Peyer's patch (tissue), 4 donors: Measurements from ENCODE around the gene MT1A.

Experiments used
- POLR2A ChIP-seq, 2 donors: fragments of 450-650 bp; IDR thresholded peaks; one replicate each; pipeline ENCODE4 v1.5.1; 2017; ENCODE audit warnings: antibody characterized with exemption in 2 of 2, mild to moderate bottlenecking in 2 of 2, moderate library complexity in 2 of 2
- TF ChIP-seq, protein P1 (sequence below), 6 experiments: fragments of 450-650 bp in 4 of 6; fragments of 200-600 bp in 2 of 6; sonication (generic) in 1 of 6; IDR thresholded peaks; one replicate each; pipeline ENCODE4 v1.5.1; 2017 to 2019; ENCODE audit warnings: antibody characterized with exemption in 6 of 6, mild to moderate bottlenecking in 3 of 6, moderate library complexity in 1 of 6

DNA sequence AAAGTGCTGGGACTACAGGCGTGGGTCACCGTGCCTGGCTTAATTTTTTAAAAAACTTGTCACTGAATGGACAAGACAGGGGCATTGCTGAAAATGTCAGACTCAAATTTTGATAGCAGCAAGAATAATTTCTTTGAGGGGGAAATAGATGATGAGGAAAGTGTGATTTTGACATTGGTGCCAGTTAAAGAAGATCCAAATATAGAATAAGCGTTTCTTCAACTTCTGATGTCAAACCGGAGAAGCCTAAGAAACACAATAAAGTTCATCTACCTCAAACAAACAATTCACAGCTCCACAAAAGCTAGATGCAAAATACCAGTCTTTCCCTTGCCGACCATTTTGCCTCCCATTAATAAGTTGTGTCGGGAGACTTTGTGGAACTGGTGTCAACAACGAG is 48.3 kb downstream of the MT1A start:
- TF ChIP-seq POLR2A (IDR thresholded peaks at IDR 0.05): no peak
- TF ChIP-seq, protein P1, sequence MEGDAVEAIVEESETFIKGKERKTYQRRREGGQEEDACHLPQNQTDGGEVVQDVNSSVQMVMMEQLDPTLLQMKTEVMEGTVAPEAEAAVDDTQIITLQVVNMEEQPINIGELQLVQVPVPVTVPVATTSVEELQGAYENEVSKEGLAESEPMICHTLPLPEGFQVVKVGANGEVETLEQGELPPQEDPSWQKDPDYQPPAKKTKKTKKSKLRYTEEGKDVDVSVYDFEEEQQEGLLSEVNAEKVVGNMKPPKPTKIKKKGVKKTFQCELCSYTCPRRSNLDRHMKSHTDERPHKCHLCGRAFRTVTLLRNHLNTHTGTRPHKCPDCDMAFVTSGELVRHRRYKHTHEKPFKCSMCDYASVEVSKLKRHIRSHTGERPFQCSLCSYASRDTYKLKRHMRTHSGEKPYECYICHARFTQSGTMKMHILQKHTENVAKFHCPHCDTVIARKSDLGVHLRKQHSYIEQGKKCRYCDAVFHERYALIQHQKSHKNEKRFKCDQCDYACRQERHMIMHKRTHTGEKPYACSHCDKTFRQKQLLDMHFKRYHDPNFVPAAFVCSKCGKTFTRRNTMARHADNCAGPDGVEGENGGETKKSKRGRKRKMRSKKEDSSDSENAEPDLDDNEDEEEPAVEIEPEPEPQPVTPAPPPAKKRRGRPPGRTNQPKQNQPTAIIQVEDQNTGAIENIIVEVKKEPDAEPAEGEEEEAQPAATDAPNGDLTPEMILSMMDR (IDR thresholded peaks at IDR 0.05): no peak
